GM23338 (cell line): Measurements from ENCODE around the gene CNN3. TPM values are rescaled to one million over a fixed set of nuclear protein-coding genes. Genes with fewer than 3 reads are reported as not detected.

Experiments
- ATAC-seq: fragments of 200-7000 bp; cut with Tn5 transposase; 3 replicates; pipeline ENCODE4 v1.9.1; 2020
- DNase-seq: peaks from one replicate; pipeline ENCODE4 v3.0.0-alpha.2; 2015; ENCODE audit warnings: low spot score
- H2AFZ ChIP-seq: fragments of 200-600 bp; sonication (generic); 2 replicates; pipeline ENCODE4 v1.8.0; 2016; ENCODE audit warnings: antibody characterized with exemption, mild to moderate bottlenecking, moderate library complexity
- H3F3A ChIP-seq: fragments of 200-600 bp; sonication (generic); replicated peaks from 2 replicates; pipeline ENCODE4 v1.8.0; 2017; ENCODE audit warnings: antibody characterized with exemption, mixed run types, low read depth
- H3K27ac ChIP-seq: fragments of 200-600 bp; sonication (generic); 2 replicates; pipeline ENCODE4 v1.6.1; 2016; ENCODE audit warnings: low read depth
- H3K27me3 ChIP-seq: fragments of 200-600 bp; sonication (generic); 2 replicates; pipeline ENCODE4 v1.8.0; 2016; ENCODE audit warnings: mild to moderate bottlenecking, mixed run types, moderate library complexity; ENCODE audit not compliant: insufficient read depth
- H3K36me3 ChIP-seq: fragments of 200-600 bp; sonication (generic); 2 replicates; pipeline ENCODE4 v1.8.0; 2016; ENCODE audit warnings: mild to moderate bottlenecking; ENCODE audit not compliant: insufficient read depth
- H3K4me1 ChIP-seq: fragments of 200-600 bp; sonication (generic); 2 replicates; pipeline ENCODE4 v1.8.0; 2016; ENCODE audit warnings: mild to moderate bottlenecking, moderate library complexity; ENCODE audit not compliant: insufficient read depth
- H3K4me2 ChIP-seq: fragments of 200-600 bp; sonication (generic); 2 replicates; pipeline ENCODE4 v1.7.1; 2017; ENCODE audit warnings: mixed run types
- H3K4me3 ChIP-seq: fragments of 200-600 bp; sonication (generic); 2 replicates; pipeline ENCODE4 v1.6.1; 2016; ENCODE audit warnings: mixed run types
- H3K79me2 ChIP-seq: fragments of 200-600 bp; sonication (generic); replicated peaks from 2 replicates; pipeline ENCODE4 v1.8.0; 2017; ENCODE audit warnings: mild to moderate bottlenecking; ENCODE audit not compliant: insufficient read depth
- H3K9me2 ChIP-seq: fragments of 200-600 bp; sonication (generic); 2 replicates; pipeline ENCODE4 v1.8.0; 2017; ENCODE audit not compliant: insufficient read depth
- H4K20me1 ChIP-seq: fragments of 200-600 bp; sonication (generic); replicated peaks from 2 replicates; pipeline ENCODE4 v1.8.0; 2017; ENCODE audit warnings: mild to moderate bottlenecking; ENCODE audit not compliant: insufficient read depth
- H3K27ac Mint-ChIP-seq: 2 replicates; pipeline ENCODE4 v1.8.0; 2020; ENCODE audit warnings: inconsistent platforms, mild to moderate bottlenecking, moderate library complexity, mixed read lengths
- H3K27me3 Mint-ChIP-seq: 3 replicates; pipeline ENCODE4 v1.8.0; 2022; ENCODE audit warnings: low read depth, mild to moderate bottlenecking, moderate library complexity, mixed read lengths, inconsistent platforms; ENCODE audit not compliant: insufficient read depth, poor library complexity
- H3K36me3 Mint-ChIP-seq: 3 replicates; pipeline ENCODE4 v1.8.0; 2021; ENCODE audit warnings: low read depth, mild to moderate bottlenecking, inconsistent platforms, moderate library complexity, mixed read lengths
- H3K4me1 Mint-ChIP-seq: 3 replicates; pipeline ENCODE4 v1.8.0; 2020; ENCODE audit warnings: mild to moderate bottlenecking, inconsistent platforms, mixed read lengths
- H3K4me3 Mint-ChIP-seq: 3 replicates; pipeline ENCODE4 v1.8.0; 2021; ENCODE audit warnings: moderate library complexity, mild to moderate bottlenecking, inconsistent platforms, mixed read lengths
- H3K9me3 Mint-ChIP-seq: 3 replicates; pipeline ENCODE4 v1.8.0; 2020; ENCODE audit warnings: moderate library complexity, mild to moderate bottlenecking, inconsistent platforms, mixed read lengths
- CREB1 ChIP-seq: fragments of 250-450 bp; sonication (Bioruptor Pico); IDR thresholded peaks from 2 replicates; pipeline ENCODE4 v1.5.0; 2020; ENCODE audit warnings: low read depth, mild to moderate bottlenecking, moderate library complexity
- CTCF ChIP-seq, 2 experiments: fragments of 200-600 bp in 1 of 2; sonication (generic) in 1 of 2; conservative IDR thresholded peaks; 2 replicates each; pipeline versions ENCODE4 v1.5.1 to v1.6.1; 2016 to 2017; ENCODE audit warnings: antibody characterized with exemption in 2 of 2, low read depth in 2 of 2, mild to moderate bottlenecking in 2 of 2, moderate library complexity in 1 of 2
- ETS1 ChIP-seq: IDR thresholded peaks from 2 replicates; pipeline ENCODE4 v1.6.1; 2016; ENCODE audit warnings: antibody characterized with exemption
- EZH2phosphoT487 ChIP-seq: fragments of 200-600 bp; sonication (generic); IDR thresholded peaks from one replicate; pipeline ENCODE4 v1.8.1; 2018; ENCODE audit warnings: antibody characterized with exemption; ENCODE audit not compliant: unreplicated experiment
- NANOG ChIP-seq: IDR thresholded peaks from 2 replicates; pipeline ENCODE4 v1.6.1; 2016; ENCODE audit warnings: antibody characterized with exemption, borderline replicate concordance
- STAT1 ChIP-seq: IDR thresholded peaks from one replicate; pipeline ENCODE4 v1.6.1; 2016; ENCODE audit warnings: antibody characterized with exemption; ENCODE audit not compliant: unreplicated experiment
- ZNF331 ChIP-seq: fragments of 250-450 bp; sonication (Bioruptor Pico); IDR thresholded peaks from 2 replicates; pipeline ENCODE4 v1.5.0; 2020; ENCODE audit warnings: low read depth, mild to moderate bottlenecking, moderate library complexity
- ZNF462 ChIP-seq: fragments of 250-450 bp; sonication (Bioruptor Pico); IDR thresholded peaks from 2 replicates; pipeline ENCODE4 v1.5.0; 2020; ENCODE audit warnings: mild to moderate bottlenecking, moderate library complexity
- polyA plus RNA-seq: library from polyadenylated mRNA; unstranded; fragments of >200 nt; fragmentation: Nextera tagmentation; extraction: Ambion mirVana; gene quantifications from 2 replicates; pipeline ENCODE4 v1.2.1, GENCODE V29; 2016
- total RNA-seq: library from RNA; depleted of rRNA; stranded (reverse); fragments of >200 nt; shearing (Covaris generic); gene quantifications from 2 replicates; pipeline ENCODE4 v1.2.3, GENCODE V29; 2014

CNN3 gene
- total and polyA plus RNA-seq, 2 experiments from 2014 or later = 220 to 312 TPM

- TF ChIP-seq ZNF331 (no peak), NANOG (no peak), ZNF462 (CRISPR knock-in tag) (no peak), ETS1 (no peak), EZH2phosphoT487 (no peak), STAT1 (no peak), CTCF (conservative IDR thresholded peaks at IDR 0.05; ENCODE audit: low read depth in 2 of 2) (no peak), CREB1 (no peak)
- Mint-ChIP-seq H3K4me1 (peaks cover 62% of the 10 kb centered on the region), H3K27me3 (peaks cover 4% of the 10 kb centered on the region), H3K27ac (no peak overlapping the region), H3K9me3 (no peaks in the 10 kb centered on the region), H3K36me3 (peaks cover 27% of the 10 kb centered on the region; the same call in 2 of the 3 replicates), H3K4me3 (no peak overlapping the region)
- DNase-seq (no peak), ATAC-seq (no peak)
- Histone ChIP-seq H3K4me3 (no peak overlapping the region), H4K20me1 (peaks cover 98% of the 10 kb centered on the region), H3K27ac (no peak overlapping the region), H3K79me2 (peaks cover 100% of the 10 kb centered on the region), H3K4me2 (no peak overlapping the region), H3K27me3 (no peaks in the 10 kb centered on the region), H3K36me3 (no peaks in the 10 kb centered on the region), H3F3A (no peaks in the 10 kb centered on the region), H2AFZ (no peak overlapping the region), H3K9me2 (peaks cover 7% of the 10 kb centered on the region), H3K4me1 (peaks cover 50% of the 10 kb centered on the region)
Observed at GRCh38 chr1:94917251-94917650, 9.7 kb downstream of the CNN3 start.
